T-helper 9 cell (primary cell): ENCODE data around the gene OPN5.

ENCODE experiments used
- DNase-seq: peaks from one replicate; pipeline ENCODE4 v3.0.0-alpha.2; 2020

The OPN5 gene

DNA sequence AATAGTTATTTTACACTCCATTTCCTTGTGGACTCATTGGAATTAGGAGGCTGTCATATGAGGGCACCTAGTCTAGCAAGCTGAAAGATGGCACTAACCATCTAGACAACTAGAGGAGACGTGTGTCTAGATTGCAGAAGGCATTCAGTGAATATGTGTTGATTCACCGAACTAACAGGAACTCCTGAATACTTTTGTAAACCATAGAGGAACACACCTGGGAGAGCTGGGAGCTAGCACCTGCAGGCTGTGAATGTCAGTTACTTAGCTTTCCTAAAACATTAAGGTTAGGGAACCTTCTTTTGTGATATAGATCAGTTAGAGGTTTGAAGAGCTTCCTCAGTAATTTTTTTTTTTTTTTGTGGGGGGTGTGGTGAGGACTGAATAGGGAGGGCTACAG is 7.7 kb downstream of the OPN5 start:
- no peak for DNase-seq

DNA sequence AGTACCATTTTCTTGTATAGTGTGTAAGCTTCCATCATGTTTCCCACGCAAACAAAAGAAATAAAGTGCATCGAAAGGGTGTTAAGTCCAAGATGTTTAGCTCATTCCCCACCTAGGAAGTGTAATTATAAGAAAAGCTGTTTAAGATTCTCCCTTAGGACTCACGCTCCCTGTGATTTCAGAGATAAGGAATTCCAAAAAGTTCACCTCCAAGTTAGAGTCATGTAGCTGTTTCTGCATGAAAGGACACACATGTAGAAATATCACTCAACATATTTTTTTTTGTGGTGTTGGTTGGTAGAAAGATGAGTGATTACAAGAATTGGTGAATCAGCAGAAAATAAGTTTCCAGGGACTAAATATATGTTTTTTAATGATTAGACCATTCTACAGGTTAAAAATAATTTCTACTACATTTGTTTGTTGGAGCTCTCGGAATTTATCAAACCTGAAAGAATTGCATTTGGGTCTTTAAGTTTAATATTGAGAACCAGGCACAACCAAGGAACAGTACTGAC is 10.4 kb downstream of the OPN5 start:
- DNase-seq = no peak

DNA sequence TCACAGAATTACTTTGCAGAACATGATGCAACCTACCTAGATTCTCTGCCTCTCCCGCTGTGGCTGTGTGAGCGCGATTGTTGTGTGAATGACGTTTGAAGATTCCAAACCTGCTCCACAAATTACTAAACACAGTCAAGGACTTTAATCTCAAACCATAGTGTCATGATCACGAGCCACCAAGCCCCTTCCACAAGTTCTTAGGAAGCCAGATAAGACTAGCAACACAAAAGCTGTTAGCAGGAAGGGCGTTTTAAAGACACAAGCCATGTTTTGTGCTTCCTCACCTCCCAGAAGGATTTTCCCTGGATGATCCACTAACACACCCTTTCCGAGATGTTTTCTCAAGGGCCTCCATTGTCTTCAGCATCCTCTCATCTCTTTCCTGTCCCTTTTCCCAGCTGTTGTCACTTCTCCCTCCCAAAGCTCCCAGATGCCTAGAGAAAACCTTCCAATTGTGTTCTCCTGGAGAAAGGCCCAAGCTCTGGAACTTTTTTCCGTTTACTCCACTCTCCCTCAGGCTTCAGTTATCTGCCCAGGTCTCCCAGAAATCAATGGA is 12.8 kb downstream of the OPN5 start:
- DNase-seq = no peak

DNA sequence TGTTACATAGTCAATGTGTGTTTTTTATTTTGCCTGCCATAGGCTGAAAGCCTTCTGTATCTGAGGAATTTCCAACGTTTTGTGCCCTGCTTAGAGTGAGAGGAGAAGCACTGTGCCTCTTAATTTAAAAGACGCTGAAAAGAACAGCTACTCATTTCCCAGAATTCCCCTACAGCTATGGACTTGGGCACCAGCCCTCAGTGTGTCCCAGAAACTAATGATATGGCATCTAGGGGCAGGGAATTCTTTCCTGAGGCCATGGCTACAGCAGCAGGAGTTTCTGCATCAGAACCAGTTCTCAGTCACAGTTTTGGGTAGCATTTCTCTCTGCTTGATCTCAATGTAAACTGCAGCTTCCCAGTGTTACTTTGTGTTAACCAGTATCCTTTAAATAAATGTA is 20.2 kb downstream of the OPN5 start:
- no peak for DNase-seq

DNA sequence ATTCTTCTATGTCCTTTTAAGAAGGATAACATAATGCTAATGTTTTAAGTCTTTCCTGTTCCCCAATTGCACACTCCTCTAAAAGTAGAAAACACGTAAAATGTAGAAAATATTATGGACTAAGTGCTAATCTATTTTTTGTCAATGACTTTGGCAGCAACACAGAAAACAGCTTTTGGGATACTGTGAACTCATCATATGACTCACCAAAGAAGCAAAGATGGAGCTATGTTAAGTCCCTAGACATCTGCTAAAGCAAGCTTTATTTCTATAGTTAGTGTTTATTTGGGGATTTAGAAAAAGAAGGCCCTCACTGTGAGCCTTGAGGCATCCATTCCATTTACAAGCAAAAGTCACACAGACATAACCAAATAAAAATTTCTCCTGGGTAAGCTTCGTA is 23.0 kb downstream of the OPN5 start:
- no peak for DNase-seq

DNA sequence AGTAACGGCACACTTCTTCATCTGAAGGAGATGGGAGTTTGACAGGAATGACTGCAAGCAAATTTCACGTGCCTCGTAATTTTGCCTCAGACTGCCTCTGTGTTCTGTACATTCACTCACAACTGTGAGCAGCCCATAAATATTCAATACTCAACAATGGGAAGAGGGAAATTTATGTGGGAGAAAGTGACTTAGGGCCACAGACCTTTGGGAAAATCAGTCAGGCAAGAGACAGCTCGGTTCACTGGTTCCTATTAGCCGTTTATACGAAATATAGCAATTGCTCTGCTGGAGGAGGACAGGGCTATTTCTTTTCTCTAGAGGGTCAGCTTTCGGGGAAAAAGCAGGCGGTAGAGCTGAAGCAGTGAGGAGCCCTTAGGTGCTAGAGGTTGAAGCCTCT is 28.0 kb downstream of the OPN5 start:
- DNase-seq = no peak

DNA sequence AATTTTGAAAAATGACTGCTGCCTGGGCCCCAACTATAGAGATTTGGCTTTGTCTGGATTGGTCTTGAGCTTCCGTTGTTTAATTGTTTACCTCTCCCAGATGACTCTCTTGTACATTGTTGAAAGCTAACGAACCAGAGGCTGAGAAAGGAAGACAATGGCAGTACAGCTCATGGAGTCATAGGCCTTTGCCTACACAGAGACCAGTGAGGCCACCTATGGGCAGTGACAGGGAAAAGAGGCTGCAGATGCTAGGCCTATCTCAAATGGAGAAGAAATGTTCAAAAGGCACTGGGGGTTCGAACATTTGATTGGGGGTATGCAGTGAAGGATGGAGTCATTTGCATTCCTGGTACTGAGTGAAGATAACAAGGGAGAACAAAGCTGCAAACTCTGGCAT is 29.1 kb downstream of the OPN5 start:
- no peak for DNase-seq

DNA sequence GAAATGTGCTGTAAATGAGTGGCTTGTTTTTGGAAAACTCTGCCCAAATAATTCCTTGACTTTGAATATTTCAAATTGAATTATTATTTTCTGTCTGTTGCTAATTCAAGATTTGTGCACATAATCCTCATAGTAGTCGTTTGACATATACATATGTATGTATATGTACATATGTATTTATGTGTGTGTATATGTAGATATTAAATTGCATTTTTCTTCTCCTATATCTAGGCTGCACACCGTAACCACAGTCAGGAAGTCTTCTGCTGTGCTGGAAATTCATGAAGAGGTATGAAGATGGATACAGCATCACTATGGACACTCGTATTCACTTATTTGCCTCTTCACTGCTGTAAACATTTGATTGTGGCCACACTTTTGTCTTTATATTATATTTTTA is 29.6 kb downstream of the OPN5 start:
- DNase-seq = no peak

DNA sequence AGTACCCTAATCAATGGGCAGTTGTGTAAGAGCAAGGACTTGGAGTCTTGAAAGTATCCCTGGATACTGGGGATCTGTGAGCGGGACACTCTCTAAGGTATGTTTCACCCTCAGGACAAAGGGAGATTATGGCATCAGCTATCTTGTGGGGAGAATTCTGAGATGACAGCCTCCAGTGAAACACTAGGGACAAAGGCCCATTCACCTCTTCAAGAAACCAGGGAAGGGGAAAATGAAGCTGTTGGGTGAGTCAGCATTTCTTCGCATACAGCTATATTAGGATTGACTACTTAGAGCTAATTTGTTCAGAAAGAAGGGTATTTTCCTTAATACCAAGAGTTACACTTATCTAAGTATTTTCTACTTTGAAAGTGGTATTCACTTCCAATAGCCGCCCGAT is 35.9 kb downstream of the OPN5 start:
- DNase-seq = no peak

DNA sequence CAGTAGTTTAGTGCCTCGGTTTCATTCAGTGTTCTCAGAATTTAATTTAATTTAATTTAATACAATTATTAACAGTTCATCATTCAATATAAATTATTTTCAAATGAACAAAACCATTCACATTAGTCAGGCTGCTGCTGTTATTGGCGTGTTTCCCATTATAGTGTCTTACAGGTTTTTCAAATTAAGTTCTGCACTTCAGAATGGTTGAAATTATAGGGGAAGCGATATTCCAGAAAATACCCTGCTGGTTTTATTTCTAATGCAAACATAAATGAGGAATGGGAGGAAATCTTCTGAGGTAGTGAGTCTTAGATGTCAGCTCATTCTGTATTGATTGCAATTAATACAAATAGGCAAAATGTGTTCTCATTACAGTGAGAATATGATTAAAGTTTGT is 37.6 kb downstream of the OPN5 start:
- DNase-seq = no peak

DNA sequence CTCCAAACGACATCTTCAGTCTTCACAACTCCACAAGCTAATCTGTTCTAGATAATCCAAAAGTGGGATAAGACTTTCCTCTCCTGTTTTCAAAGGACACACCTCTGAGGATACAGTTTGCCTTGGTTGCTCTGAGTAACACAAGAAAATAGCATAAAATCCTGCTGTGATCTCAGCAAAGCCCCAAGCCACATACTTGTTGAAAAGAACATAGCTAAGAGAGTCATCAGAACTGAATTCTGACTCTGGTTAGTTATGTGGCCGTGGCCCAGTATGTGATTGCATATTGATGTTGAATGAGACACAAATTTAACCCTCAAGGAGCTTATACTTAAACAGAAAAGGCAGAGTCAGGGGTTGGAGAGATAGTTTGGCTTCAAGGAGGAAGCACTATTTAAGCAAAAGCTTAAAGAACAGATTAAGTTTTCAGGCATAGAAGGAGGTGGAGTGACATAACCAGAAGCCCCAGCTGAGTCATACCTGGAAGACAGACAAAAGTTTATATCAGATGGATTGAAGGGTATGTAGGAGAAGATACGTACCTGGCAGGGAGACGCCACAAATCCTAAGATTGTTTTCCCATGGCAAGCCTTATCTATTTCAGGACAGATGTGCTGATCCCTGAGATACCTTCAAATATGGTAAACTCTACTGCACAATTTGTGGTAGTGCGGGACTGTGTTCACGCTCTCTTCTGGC is 41.2 kb downstream of the OPN5 start:
- DNase-seq = no peak

DNA sequence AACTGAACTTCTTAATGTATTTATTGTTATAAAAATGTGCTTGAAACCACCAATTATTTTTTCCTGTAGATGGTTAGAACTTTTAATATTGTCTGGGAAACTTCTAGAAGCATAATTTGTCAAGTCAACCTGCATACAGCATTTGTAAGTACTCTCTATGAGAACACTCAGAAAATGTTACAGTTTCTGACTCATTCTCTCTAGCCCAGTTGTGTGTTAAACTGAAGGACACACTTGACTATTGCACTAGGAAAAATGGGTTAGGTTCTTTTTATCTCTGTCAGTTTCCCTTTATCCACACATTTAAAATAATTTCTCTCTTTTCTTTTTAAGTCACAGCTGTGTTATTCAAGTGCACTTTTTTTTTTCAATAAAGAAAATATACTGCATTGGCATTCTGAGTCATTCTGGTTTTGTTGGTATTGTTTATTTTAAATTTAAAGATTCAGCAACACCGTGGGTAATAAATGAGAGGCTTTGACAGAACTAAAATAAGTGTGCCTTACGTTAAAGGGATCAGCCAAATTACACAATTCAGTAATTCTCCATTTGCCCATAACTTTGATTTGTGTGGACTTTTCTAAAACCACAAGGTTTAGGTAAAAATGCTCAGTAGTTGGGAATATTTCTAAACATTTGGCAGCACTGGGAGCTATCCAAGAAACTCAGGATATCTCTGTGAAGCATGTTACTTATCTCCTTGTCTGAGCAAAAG is 50.7 kb downstream of the OPN5 start:
- no peak for DNase-seq

DNA sequence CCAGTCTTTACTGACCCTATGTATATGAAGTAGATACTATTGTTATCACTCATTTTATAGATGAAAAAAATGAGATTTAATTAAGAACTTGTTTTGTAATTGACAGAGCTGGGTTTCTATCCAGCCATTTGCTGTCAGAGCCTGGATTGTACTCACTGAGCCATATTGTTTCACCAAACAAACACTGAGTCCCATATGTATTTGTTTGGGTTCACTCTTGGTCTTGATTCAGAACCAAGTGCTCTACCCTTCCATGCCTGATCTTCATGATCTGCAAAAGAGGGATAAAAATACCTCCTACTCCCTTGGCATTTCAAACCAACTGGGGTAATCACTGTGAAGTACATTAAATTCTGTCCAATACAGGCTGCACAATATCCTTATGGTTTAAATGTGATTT is 52.4 kb downstream of the OPN5 start:
- DNase-seq = no peak

DNA sequence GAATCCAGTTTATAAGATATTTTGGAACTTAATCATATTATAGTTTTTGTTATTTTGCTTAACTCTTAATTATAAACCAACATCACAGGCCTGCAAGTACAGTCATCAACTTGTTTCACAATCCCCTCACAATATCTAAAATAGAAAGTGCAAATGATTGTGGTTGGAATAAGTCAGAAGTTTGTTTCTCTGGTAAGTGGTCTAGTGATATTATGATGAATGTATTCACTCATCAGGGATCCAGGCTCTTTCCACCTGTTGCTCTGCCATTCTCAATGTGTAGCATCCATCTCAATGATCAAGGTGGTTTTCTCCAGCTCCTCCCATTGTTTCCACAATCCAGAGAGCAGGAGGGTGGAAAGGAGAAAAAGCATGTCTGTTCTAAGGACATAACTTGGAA is 54.2 kb downstream of the OPN5 start:
- no peak for DNase-seq

DNA sequence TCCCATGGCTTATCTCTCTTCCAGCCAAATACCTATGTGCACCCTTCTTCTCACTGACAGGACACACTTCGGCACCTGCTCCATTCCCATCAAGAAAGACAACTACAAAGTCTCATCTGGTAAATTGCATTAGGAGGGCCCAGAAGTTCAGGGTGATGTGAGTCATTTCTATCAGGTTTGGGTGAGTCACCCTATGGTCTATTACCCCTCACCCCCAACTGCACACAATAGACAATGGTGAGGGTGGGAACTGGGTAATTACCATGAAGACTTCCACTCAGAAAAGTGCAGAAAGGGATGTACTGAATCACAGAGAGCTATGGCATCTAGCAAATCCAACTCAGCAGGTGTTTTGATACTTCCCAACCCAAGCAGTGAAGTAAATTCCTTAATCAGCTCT is 54.8 kb downstream of the OPN5 start:
- no peak for DNase-seq

DNA sequence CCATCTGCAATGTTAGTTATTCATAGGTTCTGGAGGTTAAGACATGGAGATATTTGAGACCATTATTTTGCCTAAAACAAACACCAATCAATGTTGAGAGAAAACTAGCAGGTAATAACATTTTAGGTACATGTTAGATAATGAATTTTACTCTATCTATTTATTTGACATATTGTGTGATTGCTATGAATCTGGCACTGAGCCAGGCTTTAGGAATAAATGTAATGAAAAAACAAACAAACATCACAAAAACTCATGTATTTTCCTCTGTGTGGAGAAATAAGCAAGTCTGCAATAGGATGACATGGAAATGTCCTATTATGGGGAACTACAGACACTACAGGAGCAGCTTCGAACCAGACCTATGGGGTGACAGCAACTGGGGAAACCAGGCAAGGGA is 57.8 kb downstream of the OPN5 start:
- no peak for DNase-seq

DNA sequence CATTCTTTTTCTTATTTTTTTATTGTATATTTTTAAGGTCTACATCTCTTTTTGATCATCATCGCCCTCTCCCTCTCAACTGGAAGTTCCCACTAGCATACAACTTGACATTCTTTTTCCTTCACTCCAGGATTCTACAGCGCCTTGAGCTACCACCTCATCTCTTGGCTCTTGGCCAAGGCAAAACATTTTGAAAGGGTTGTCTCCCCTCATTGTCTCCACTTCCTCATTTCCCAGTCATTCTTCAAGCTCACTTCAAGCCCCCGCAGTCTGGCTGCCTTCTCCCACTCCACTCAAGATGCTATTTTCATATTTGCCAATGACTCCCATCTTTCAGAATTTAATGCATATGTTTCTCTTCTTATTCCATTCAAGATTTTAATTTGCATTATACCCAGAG is 63.0 kb downstream of the OPN5 start:
- DNase-seq = no peak

DNA sequence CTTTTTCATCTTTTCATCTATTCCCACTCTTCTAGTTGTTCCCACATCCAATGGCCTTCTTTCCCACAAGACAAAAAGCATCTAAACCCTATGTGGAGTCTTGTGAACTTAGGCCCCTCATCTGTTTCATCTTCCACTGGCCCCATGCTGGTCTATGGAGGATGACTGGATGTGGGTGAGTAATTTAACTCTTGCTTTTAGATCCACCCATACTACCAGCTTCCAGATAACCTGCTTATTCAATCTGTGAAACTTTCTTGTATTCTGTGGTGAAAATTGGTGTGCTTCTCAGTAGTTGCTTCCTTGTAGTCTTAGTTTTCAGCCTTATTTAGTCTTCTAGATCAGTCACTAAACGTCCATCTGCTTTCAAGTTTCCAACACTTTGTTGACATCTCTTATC is 64.9 kb downstream of the OPN5 start:
- no peak for DNase-seq

DNA sequence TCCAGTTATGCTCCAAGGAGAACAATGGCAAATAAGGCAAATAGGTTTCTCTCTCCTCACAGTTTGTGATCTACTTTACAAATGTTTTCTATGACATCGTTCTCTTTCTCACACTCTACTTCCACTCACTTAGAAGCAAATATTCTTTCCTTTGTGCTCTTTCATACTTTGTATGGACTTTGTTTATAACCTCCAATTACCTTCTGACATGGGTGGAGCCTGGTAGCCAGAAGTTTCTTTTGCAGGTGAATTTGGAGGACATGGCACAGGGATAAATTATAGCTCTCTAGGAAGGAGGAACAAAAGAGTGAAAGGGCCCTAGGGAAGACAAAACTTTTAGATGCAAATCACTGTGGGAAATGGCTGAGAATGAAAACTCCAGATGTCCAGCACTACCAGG is 69.3 kb downstream of the OPN5 start:
- no peak for DNase-seq

DNA sequence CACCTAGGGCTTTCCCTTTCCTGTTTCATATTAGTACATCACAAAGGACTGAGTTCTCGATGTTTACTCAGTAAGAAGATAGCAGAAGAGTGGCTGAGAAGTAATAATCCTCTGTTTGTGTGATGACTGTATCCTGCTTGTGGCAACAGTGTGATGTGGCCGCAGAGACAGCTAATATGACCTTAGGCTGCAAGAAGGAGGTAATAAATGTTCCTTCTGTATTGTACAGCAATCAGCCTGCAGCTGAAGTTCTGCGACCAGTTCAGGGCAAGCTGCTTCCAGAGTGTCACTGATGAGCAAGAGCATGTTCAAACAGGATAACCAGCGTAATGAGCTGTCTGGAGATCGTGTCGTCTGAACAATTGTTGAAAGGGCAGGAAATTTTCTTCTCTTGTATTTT is 70.9 kb downstream of the OPN5 start:
- DNase-seq = no peak

DNA sequence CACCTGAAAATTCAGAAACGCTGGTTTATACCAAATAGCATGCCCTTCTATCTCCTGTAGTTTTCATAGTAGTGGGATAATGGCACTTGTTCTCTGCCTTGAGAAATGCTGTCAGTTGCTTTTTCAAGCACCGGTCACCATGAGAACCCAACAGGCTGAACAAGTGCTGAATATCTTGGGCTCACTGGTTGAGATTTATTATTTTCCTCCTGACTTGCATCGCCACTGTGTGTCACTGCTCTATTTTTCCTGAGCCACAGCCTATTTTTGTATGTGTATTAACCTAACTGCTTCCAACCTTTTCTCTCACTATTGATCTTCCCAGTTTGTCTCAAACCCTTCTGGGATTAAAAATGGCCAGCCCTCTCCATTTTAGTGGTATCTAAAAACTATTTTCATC is 71.9 kb downstream of the OPN5 start:
- no peak for DNase-seq

DNA sequence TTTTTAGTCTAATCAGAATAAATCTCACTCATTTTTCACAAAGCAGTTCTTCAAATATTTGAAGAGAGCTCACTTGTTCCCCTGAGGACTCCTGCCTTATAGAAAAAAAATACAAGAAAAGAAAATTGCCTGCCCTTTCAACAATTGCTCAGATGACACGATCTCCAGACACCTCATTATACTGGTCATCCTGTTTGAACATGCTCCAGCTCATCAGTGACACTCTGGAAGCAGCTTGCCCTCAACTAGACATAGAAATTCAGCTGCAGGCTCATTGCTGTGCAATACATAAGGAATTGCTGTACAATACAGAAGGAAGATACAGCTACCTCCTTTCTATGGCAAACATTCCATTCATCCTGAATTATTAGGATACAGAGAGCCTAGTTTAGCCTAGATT is 73.1 kb downstream of the OPN5 start:
- DNase-seq = no peak

DNA sequence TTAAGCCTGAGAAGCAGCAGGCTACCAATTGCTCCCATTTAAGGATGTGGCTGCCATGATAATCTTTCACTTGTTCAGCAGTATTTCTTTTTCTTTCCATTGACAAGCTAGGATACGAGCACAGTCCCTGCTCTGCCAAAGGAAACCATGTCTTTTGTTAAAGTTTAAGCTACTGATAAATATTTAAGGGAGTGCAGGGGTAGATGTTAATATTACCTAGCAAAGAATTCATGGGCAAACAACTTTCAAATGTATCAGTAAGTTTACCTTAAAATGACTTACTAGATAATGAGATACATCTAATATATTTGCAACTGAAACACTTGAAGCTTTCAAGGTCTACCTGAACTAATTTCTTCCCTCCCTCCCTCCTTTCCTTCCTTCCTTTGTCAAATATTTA is 77.3 kb downstream of the OPN5 start:
- no peak for DNase-seq

DNA sequence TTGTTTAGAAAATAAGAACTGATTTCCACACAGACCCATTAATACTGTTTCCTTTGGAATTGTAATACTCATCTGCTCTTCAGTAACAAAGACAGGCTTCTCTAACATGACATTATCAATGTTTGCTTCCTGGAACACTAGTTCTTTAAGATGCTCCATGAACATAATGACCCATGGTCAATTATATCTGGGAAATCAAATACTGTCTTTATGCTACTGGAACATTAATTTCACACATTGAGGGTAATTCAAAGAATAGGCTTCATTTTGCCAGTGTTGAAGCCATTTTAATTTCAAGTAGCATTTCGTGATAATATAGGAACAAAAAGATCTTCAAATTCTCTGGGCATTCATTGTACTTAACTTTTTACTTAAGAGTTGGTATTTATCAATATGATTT is 80.9 kb downstream of the OPN5 start:
- DNase-seq = no peak

DNA sequence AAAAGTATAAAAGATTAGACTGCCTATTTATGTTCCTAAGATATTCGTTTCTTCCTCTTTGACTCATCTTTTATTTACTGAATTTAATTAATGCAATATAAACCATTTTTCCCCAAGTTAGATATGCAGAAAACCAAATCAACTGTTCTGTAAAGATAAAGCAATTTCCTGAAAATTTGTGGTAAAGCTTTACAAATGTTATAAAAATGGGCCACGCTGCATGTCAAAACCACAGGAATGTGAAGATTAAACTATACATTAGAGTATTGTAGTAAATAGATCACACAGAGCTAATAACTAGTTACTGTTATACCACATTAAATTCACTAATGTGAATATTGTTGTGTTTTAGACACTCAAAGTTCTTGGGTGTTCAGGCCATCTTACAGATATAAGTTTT is 83.4 kb downstream of the OPN5 start:
- no peak for DNase-seq
